Measurements from ENCODE around the gene DMD.

The DMD gene

DNA sequence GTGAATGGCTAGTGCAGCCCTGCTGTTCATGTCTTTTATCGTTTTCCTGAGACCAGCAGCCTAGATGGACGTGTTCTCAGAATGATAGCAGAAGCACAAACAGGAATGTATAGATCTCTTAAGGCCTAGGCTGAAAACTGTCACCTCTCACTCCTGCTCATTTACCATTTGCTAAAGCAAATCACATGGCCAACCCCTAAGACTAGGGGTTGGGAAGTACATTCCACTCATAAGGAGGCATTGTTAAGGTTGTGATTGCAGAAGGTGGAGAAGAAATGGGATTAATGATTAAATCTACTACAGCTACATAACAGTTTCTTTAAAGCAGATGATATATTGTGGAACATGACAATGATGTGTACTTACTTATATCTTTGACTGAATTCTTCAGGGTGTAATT is 1602.7 kb downstream of the DMD start:
- Histone ChIP-seq H3K4me1 (no peaks in the 10 kb centered on the region), H3K27me3 (no peaks in the 10 kb centered on the region), H3K36me3 (no peaks in the 10 kb centered on the region), H3K4me3 (ENCODE audit: low read depth, low read length) (no peak overlapping the region), H3K9me3 (no peaks in the 10 kb centered on the region)
- DNase-seq = no peak
- TF ChIP-seq, protein P1, sequence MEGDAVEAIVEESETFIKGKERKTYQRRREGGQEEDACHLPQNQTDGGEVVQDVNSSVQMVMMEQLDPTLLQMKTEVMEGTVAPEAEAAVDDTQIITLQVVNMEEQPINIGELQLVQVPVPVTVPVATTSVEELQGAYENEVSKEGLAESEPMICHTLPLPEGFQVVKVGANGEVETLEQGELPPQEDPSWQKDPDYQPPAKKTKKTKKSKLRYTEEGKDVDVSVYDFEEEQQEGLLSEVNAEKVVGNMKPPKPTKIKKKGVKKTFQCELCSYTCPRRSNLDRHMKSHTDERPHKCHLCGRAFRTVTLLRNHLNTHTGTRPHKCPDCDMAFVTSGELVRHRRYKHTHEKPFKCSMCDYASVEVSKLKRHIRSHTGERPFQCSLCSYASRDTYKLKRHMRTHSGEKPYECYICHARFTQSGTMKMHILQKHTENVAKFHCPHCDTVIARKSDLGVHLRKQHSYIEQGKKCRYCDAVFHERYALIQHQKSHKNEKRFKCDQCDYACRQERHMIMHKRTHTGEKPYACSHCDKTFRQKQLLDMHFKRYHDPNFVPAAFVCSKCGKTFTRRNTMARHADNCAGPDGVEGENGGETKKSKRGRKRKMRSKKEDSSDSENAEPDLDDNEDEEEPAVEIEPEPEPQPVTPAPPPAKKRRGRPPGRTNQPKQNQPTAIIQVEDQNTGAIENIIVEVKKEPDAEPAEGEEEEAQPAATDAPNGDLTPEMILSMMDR (IDR thresholded peaks at IDR 0.05; ENCODE audit: low read depth, low read length) = no peak

GRCh38 chrX:31606771-31607170 is 1604.6 kb downstream of the DMD start:
- Histone ChIP-seq H3K27me3 (no peaks in the 10 kb centered on the region), H3K36me3 (no peaks in the 10 kb centered on the region), H3K9me3 (no peaks in the 10 kb centered on the region), H3K4me1 (no peaks in the 10 kb centered on the region), H3K4me3 (ENCODE audit: low read depth, low read length) (no peak overlapping the region)
- TF ChIP-seq, protein P1 (IDR thresholded peaks at IDR 0.05; ENCODE audit: low read depth, low read length) = no peak
- DNase-seq = no peak

- TF ChIP-seq, protein P1 (IDR thresholded peaks at IDR 0.05; ENCODE audit: low read depth, low read length) = no peak
- Histone ChIP-seq H3K9me3 (no peaks in the 10 kb centered on the region), H3K4me1 (no peaks in the 10 kb centered on the region), H3K36me3 (no peaks in the 10 kb centered on the region), H3K27me3 (no peaks in the 10 kb centered on the region), H3K4me3 (ENCODE audit: low read depth, low read length) (no peak overlapping the region)
- DNase-seq = no peak
Measured at GRCh38 chrX:31604629-31605221, 1606.6 kb downstream of the DMD start.

- H3K9me3 ChIP-seq = no peaks in the 10 kb centered on the region
- H3K4me1 ChIP-seq = no peaks in the 10 kb centered on the region
- DNase-seq = no peak
- H3K27me3 ChIP-seq = no peaks in the 10 kb centered on the region
- H3K4me3 ChIP-seq (ENCODE audit: low read depth, low read length) = no peak overlapping the region
- TF ChIP-seq, protein P1 (IDR thresholded peaks at IDR 0.05; ENCODE audit: low read depth, low read length) = no peak
- no peaks in the 10 kb centered on the region for H3K36me3 ChIP-seq
Measured at GRCh38 chrX:31603411-31604120, 1607.8 kb downstream of the DMD start.

GRCh38 chrX:31600823-31601222 is 1610.5 kb downstream of the DMD start:
- H3K4me1 ChIP-seq = no peaks in the 10 kb centered on the region
- H3K4me3 ChIP-seq (ENCODE audit: low read depth, low read length) = no peak overlapping the region
- TF ChIP-seq, protein P1 (IDR thresholded peaks at IDR 0.05; ENCODE audit: low read depth, low read length) = no peak
- no peaks in the 10 kb centered on the region for H3K27me3 ChIP-seq
- no peak for DNase-seq
- no peaks in the 10 kb centered on the region for H3K9me3 ChIP-seq
- H3K36me3 ChIP-seq = no peaks in the 10 kb centered on the region

DNA sequence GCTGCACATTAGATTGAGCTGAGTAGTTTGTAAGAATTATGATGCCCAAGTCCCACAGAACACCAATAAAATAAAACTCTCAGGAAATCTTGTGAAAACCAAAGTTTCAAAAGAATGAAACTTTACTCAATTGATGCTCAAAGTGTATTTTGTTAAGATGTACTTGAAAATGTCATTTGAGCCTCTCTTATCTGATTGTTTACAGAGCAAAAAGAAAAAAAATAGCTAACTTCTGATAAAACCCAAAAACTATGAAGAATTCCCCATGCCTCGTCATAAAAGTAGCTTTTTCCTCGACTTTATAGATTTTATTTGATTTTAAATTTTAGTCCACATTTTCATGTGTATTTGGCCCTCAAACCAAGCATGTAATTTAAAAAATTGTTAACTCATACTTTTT is 1618.0 kb downstream of the DMD start:
- H3K27me3 ChIP-seq = no peaks in the 10 kb centered on the region
- no peaks in the 10 kb centered on the region for H3K9me3 ChIP-seq
- TF ChIP-seq, protein P1 (IDR thresholded peaks at IDR 0.05; ENCODE audit: low read depth, low read length) = no peak
- H3K4me3 ChIP-seq (ENCODE audit: low read depth, low read length) = no peak overlapping the region
- DNase-seq = no peak
- H3K36me3 ChIP-seq = no peaks in the 10 kb centered on the region
- no peaks in the 10 kb centered on the region; the same call in 1 of the 2 replicates for H3K4me1 ChIP-seq

Data from BE2C (cell line).